ENCODE measurements around the gene GPR148.
"Not testable (repeated sequence)": the region's sequence is repeated elsewhere in the genome, so short reads cannot be mapped to it uniquely, and the experiment has no call there.

The GPR148 gene, protein sequence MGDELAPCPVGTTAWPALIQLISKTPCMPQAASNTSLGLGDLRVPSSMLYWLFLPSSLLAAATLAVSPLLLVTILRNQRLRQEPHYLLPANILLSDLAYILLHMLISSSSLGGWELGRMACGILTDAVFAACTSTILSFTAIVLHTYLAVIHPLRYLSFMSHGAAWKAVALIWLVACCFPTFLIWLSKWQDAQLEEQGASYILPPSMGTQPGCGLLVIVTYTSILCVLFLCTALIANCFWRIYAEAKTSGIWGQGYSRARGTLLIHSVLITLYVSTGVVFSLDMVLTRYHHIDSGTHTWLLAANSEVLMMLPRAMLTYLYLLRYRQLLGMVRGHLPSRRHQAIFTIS

DNA sequence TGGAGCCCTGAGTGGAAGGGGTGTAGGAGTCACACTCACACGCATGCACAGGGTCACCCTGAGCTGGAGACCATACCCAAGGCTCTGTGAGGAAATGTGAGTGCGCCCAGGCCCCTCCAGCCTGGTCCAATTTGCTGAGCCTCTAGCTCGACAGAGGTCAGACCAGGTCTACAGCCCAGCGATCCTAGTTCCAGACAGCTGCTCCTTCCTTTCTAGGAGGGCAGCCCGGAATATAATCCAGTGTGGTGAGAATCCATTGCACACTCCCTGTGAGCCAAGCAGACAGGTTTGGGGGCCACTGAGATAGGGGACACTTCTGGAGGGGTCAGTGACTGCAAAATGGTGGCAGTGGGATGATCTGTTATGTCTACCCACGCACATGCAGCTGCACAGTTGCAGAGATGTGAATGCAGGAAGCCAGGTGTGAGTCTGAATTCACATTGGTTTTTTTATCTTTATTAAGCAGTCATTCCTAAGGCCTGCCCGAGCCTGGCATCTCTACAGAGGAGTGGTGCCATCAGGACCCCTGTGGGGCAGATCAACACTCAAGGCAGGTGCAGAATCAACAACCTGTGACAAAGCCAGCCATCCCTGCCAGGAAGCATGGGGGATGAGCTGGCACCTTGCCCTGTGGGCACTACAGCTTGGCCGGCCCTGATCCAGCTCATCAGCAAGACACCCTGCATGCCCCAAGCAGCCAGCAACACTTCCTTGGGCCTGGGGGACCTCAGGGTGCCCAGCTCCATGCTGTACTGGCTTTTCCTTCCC, at the start of gene GPR148:
TSS of gene GPR148 (plus strand) at position 522 of the 768 bp plus-strand sequence. CDS start at position 604, 82 bp downstream.
- no peak for DNase-seq

DNA sequence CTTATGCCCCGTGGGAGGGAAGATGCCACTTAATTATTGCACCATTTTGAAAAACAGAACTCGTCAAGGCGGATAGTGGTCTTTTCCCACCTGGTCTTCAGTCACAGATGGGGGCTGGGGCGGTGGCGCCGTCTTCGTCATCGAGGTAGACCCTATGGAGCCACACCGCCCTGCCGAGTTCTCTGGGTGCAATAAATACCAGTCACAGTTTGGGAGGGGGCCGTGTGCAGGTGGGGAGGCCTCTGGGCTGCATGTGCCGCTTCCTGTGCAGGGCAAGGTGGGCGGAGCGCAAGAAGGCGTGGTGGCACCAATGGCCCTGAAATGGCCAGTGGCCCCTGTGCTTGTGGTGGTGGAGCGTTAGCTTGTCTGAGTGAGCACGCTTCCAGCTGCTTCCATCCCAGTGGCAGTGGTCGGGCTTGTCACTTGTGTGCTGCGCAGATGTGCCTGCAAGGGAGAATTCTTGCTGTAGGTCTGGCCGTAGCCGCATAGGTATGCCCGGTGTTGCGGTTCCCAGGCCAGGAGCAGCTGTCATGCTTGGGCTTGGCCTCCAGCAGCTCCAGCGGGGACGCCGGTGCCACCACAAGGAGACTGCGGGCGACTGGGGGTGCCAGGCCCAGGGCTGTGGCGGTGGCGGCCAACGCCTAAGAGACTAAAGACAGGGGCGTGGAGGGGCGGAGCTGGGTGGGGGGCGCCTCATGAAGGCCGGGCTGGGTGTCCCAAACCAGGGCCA, 36.7 kb upstream of the GPR148 start:
- DNase-seq: not testable (repeated sequence)

DNA sequence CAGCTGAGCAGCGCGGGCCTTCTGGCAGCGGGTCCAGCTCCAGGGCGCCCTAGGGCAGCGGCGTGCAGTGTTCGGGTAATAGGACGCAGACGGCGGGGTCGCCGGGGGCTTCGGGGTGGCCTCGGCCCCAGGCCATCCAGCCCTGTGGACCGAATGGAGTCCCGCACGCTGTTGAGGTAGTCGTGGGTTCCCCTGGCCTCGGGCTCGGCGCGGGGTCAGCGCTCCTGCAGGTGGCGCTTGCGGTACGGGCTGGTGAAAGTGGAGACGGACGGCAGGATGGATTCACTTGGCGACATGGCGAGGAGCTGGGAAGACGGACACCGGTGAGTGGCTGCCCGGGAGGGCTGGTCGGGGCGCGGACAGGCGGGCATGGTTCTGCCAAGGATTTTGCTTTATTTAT, 35.4 kb upstream of the GPR148 start:
- DNase-seq: not testable (repeated sequence)

DNA sequence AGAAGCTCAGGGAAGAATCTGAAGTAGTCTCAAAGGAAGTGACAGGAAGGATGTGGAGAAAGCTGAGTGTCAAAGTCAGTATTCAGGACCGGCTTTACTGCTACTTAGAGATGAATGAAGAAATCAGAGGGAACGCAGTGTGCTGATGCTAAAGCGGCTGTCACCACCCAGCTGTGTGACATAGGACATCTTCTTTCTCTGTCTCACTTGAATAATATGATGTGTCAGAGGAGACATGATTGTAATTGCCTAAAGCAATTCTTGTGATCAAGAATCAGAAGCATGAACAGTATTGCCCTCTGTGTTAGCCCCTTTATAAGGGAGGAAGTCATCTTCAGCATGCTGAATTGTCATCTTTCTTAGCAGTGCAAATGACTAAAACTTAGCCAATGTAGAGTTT, 25.6 kb upstream of the GPR148 start:
- not testable (repeated sequence) for DNase-seq

DNA sequence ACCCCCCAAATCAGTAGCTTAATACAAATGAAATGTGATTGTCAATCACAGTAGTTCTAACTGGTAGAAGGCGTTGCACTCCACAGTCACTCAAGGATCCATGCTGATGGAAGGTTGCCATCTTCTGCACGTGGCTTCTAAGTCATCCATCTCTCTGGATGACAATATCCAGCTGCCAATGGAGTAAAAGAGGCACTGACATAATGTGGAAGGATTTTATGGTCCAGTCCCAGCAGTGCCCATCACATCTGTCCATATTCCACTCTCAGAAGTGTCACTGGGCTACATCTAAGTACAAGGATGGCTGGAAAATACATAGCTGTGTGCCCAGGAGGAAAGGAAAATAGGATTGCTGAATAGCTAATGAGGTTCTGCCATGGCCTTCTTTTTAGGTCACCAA, 14.1 kb upstream of the GPR148 start:
- not testable (repeated sequence) for DNase-seq

DNA sequence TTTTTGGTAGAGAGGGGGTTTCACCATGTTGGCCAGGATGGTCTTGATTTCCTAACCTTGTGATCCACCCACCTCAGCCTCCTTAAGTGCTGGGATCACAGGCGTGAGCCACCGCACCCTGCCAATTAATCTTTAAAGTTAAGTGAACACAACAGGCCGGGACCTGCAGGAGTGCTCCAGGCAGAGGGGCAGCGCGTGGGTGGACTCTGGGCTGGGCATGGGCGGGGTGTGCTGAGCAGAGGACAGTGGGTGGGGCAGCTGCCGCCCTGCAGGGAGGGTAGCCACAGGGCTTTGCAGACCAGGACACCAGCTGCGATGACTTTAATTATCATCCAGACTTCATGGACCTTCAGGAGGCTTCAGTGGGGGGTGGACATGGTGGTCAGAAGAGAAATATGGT, 8.8 kb upstream of the GPR148 start:
- no peak for DNase-seq

DNA sequence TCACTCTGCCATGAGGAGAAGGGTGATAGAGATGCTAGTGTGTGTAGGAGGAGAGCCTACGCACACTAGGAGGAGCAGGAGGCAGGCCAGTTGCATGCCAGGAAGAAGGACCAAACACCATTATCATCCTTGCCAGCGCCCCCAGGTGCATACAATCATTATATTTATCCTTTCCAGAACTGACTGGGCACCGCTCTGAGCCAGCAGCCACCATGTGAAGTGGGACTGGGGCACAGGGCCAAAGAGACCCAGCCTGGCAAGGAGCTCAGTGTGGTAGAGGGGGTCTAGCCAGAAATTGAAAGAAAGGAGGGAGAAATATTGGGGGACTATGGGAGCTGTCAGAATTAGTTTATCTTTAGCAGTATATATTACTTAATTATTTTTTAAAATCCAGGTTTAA, 8.3 kb upstream of the GPR148 start:
- DNase-seq: no peak

DNA sequence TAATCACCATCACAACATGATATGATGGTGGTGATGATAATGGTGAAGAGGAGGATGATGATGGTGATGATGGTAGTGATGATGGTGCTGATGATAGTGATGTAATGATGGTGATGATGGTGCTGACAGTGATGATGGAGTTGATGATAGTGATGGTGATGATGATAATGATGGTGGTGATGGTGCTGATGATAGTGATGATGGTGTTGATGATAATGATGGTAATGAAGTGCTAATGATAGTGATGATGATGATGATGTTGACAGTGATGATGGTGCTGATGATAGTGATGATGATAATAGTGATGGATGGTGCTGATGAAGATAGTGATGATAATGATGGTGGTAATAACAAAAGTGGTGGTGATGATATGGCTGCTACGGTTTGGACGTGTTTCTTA, 4.4 kb upstream of the GPR148 start:
- no peak for DNase-seq

DNA sequence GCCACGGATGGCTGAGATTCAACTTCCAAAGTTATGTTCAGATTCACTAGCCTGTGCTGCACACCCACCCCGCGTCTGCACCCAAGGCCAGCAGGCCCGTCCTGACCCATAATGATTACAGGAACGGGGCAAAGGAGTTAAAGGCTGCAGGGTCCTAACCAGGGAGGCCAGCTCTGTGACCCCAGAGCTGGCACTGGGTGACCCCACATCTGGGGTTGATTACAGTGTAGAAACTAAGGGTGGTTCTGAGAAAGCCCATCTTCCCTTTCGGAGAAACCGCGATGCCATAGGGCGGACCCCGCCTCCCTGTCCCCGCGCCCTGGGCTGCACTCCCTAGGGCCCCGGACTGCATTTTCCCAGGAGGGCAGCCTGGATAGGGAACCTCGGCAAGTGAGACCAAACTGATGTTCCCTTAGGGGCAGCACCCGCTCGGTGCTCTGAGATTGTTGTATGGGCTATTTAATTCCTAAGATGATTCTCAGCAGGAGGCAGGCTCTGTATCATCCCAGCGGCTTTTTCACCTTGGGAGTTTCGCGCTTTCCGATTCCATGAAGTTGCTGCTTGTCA, 2.2 kb upstream of the GPR148 start:
- DNase-seq: no peak

DNA sequence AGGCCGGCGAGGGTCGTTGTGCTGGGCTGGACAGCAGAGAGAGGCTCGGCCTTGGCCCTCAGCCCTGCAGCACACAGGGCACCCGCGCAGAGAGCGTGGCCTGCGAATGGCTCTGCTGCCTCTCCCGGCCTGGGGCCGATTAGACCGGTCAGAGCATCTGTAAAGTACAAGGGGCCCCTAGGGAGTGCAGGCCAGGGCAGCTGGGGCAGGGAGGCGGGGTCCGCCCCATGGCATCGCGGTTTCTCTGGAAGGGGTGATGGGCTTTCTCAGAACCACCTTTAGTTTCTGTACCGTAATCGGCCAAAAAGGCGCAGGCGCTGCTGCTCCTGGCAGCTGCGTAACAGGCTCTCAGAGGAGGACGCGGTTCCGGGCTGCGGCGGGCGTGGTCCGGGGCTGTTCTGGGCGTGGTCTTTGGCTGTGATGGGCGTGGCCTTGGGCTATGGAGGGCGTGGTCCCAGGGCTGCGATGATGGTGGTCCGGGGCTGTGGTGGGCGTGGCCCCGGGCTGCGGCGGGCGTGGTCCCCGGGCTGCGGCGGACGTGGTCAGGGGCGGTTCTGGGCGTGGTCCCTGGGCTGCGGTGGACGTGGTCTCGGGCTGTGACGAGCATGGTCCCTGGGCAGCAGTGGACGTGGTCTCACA, 1.5 kb upstream of the GPR148 start:
- DNase-seq: peak; percentile 58 to 80 (median 77)

DNA sequence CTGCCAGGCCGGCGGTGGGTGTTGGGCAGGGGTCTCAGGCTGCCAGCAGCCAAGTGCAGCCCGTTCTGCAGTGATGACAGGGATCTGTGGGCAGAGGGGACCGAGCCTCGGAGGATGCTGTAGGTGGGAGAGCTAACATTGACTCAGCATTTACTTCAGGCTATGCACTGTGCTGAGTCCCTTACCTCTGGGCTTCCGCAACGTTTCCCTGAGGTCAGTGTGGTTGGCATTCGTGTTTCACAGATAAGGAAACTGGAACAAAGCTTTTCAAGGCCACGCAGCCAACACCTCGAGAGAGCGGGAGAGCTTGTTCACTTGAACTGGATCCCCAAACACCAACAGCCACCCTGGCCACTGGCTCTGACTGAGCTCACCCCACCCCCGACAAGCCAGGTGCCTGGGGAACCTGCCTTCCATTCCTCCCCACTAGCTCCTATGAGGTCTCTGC, 839 bp upstream of the GPR148 start:
- no peak for DNase-seq

DNA sequence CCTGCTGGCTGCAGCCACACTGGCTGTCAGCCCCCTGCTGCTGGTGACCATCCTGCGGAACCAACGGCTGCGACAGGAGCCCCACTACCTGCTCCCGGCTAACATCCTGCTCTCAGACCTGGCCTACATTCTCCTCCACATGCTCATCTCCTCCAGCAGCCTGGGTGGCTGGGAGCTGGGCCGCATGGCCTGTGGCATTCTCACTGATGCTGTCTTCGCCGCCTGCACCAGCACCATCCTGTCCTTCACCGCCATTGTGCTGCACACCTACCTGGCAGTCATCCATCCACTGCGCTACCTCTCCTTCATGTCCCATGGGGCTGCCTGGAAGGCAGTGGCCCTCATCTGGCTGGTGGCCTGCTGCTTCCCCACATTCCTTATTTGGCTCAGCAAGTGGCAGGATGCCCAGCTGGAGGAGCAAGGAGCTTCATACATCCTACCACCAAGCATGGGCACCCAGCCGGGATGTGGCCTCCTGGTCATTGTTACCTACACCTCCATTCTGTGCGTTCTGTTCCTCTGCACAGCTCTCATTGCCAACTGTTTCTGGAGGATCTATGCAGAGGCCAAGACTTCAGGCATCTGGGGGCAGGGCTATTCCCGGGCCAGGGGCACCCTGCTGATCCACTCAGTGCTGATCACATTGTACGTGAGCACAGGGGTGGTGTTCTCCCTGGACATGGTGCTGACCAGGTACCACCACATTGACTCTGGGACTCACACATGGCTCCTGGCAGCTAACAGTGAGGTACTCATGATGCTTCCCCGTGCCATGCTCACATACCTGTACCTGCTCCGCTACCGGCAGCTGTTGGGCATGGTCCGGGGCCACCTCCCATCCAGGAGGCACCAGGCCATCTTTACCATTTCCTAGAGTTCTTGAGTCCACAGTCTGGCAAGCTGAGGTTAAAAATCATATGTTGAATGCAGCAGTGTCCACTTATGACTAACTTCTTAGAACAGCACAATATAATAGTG, 741 bp downstream of the GPR148 start:
- no peak for DNase-seq

DNA sequence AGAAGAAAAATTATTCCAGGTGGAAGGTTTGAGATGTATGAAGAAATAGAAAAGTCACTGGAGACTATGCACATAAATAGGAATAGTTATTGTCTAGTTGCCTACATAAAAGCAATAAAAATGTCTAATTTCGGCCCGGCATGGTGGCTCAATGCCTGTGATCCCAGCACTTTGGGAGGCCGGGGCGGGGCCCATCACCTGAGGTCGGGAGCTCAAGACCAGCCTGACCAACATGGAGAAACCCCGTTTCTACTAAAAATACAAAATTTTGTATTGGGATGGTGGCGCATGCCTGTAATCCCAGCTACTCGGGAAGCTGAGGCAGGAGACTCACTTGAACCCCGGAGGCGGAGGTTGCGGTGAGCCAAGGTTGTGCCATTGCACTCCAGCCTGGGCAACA, 3.4 kb downstream of the GPR148 start:
- DNase-seq: not testable (repeated sequence)

DNA sequence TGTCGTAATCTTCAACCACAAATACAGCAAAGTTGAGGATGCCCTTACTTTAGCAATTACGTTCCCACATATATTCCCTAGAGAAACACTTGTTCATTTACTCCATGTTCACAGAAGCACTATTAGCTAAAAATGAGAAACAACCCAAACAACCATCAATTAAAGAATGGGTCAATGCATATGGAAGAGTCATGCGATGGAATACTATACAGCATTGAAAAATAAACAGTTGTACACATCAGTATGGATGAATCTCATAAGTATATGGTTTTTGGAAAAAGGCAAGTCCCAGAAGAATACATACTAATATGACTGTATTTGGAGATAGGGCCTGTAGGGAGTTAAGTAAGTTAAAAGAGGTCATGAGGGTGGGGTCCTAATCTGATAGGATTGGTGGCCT, 6.3 kb downstream of the GPR148 start:
- no peak for DNase-seq

DNA sequence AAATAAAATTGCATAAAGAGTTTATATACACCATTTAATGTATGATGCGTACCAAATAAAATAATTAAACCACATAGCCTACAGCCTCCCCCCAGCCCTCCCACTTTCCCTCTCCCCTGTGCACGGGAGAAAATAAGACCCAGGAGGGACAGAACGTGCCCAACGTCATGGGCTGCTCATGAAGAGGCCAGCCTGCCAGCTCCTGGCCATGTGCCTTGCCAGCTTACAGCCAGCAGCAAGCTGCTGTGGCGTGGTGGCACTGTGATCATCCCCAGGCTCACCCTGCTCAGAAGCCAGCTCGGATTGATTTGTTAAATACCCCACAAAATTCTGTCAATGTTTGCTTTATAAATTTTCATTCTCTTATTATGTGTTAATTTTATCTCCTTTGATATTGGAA, 7.6 kb downstream of the GPR148 start:
- DNase-seq: no peak

DNA sequence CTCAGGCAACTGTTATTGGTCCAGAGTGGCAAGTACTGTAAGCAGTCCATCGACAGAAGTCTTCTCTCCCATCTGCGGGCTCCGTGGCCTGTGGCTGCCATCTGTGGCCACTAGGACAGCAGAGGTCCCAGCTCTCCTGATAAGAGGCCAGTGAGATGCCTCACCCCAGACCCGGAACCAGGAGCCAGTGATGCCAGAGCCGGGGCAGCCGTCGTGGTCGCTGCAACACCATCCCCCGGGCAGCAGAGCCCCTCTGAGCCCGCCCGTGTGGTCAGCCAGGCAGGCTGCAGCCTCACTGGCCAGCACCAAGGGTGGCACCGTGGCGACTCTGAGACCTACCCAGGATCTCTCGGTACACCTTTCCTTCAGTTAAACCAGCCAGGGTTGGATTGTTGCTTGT, 8.7 kb downstream of the GPR148 start:
- DNase-seq: no peak

DNA sequence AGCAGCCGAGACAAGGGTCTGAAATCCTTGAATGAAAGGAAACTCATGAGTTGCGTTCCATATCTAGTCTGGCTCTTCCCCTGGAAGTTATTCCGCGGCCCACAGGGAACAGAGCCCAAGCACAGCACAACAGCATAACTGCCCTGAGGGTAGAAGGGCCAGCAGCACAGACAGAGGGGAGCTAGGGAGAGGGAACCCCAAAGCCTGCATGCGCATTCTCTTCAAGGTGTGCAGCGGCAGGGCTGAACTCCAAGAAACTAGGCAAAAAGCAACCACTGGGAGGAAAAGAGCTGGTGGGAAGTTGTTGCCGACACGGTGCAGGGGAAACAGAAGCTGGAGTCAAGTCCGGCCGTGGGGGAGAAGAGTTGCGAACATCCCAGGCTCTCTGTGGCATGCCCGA, 11.8 kb downstream of the GPR148 start:
- no peak for DNase-seq

DNA sequence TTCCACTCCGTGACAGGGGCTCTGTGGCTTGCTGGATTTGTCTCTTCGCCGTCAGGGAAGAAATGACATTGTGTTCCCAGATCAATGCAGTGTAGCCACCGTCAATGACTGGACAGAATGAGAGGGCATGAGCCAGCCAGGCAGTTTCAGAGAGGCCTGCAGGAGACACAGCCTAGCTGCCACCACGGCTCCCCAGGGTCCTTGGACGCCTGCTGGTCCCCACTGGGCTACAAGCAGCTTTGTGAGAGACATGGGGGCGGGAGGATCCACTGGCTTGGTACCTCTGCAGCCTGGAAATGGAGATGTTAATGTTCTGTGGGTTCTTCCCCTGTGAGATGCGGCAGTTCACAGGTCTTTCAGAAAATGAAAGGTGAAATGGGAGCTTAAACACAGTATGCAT, 14.4 kb downstream of the GPR148 start:
- DNase-seq: no peak

DNA sequence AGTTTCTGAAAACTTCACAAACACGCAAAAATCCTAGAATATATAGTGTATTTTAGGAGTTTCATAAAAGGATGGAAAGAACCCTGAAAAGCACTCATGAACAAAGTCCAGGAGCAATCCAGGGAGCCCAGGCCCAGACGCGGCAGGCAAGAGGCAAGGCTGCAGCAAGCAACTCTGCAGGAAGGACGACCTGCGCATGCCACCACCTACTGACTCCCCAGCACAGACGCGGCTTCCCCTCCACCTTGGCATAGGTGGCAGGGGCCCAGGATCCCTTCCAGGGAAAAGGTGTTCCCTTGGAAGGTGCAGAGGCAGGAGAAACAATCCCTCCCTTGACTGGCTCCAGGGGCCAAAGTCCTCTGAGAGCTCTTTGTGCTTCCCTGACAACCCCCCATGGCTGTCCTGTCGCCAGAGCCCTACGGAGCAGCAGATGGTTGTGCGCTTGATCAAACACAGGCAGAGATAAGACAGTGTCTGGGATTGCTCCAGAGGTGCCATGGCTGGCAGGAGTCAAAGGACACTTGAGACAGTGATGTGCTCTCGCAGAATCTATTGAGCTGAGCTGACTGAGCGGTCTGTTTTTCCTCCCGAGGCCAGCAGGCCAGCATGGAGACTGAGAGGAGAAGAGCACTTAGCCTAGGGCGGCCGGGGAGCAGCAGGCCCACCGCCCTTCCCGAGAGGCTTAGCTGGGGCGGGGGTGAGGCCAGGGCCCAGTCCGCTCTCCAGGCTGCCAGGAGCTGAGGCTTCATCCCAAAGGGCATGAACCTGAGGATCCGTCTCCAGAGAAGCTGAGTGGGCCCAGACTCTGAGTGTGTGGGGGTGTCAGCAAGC, 15.6 kb downstream of the GPR148 start:
- DNase-seq: no peak

DNA sequence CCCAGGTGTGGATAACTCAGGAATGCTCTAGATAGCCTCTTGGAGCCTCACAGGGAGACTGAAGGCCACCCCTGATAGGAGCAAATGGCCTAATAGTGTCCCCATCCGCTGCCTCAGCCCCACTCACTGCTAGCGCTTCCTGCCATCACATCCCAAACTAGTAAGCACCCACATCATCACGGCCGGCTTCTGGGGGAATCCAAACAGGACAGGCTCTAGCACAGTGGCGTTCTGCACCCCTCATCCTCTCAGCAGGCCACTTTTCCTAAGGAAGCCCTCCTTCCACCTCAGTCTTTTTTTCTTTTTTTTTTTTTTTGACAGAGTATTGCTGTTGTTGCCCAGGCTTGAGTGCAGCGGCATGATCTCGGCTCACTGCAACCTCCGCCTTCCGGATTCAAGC, 20.2 kb downstream of the GPR148 start:
- no peak for DNase-seq

DNA sequence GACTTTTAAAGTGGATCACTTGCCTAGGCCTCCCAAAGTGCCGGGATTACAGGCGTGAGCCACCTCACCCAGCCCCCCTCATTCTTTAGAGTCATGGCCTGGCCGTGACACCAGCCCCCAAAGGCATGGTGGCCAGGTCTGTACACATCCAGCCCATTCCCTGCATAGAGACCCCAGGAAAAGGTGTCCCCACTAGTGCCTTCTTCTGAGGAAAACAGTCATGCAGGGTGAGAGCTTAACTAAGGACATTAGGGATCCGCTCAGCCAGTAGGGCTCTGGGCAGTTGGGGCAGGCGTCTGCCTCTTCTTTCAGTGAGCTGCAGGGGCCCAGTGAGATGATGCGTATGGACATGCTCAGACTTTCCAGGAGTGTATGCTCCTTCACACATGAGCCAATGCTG, 20.8 kb downstream of the GPR148 start:
- DNase-seq: no peak
